Neural cell (in vitro differentiated cells): ENCODE data around the gene AMFR. TPM values are rescaled to one million over a fixed set of nuclear protein-coding genes. Genes with fewer than 3 reads are reported as not detected.

ENCODE experiments used
- H2AFZ ChIP-seq: fragments of 200-600, 300-800 bp; sonication (generic), shearing (Covaris generic); 2 replicates; pipeline ENCODE4 v1.6.0; 2014; ENCODE audit warnings: low read depth, mild to moderate bottlenecking, antibody characterized with exemption, low read length, moderate library complexity
- H3F3A ChIP-seq: fragments of 200-600 bp; shearing (Covaris generic); 2 replicates; pipeline ENCODE4 v1.6.1; 2016; ENCODE audit warnings: mild to moderate bottlenecking, moderate library complexity, mixed read lengths, antibody characterized with exemption, low read length; ENCODE audit not compliant: insufficient read depth, poor library complexity, severe bottlenecking
- H3K27ac ChIP-seq: fragments of 200-600, 300-800 bp; sonication (generic), shearing (Covaris generic); 2 replicates; pipeline ENCODE4 v1.5.1; 2014; ENCODE audit warnings: mild to moderate bottlenecking, low read length, moderate library complexity
- H3K27me3 ChIP-seq: fragments of 300-800, 200-600 bp; sonication (generic), shearing (Covaris generic); 2 replicates; pipeline ENCODE4 v1.6.0; 2014; ENCODE audit warnings: mild to moderate bottlenecking, low read depth, low read length, moderate library complexity; ENCODE audit not compliant: insufficient read depth
- H3K36me3 ChIP-seq: fragments of 300-800, 200-600 bp; sonication (generic), shearing (Covaris generic); 2 replicates; pipeline ENCODE4 v1.5.1; 2014; ENCODE audit warnings: mild to moderate bottlenecking, antibody characterized with exemption, low read length, moderate library complexity; ENCODE audit not compliant: insufficient read depth
- H3K4me2 ChIP-seq: fragments of 300-800, 200-600 bp; sonication (generic), shearing (Covaris generic); 2 replicates; pipeline ENCODE4 v1.6.0; 2014; ENCODE audit warnings: mild to moderate bottlenecking, low read length
- H3K4me3 ChIP-seq: fragments of 300-800, 200-600 bp; sonication (generic), shearing (Covaris generic); 2 replicates; pipeline ENCODE4 v1.5.1; 2014; ENCODE audit warnings: mild to moderate bottlenecking, low read length, moderate library complexity
- H3K79me2 ChIP-seq: fragments of 200-600 bp; shearing (Covaris generic); replicated peaks from 2 replicates; pipeline ENCODE4 v1.6.0; 2014; ENCODE audit warnings: mild to moderate bottlenecking, low read length, moderate library complexity; ENCODE audit not compliant: insufficient read depth
- H3K9ac ChIP-seq: fragments of 300-800, 200-600 bp; sonication (generic), shearing (Covaris generic); 2 replicates; pipeline ENCODE4 v1.6.1; 2016; ENCODE audit warnings: mild to moderate bottlenecking, low read length, mixed read lengths
- H3K9me2 ChIP-seq: fragments of 200-600 bp; shearing (Covaris generic); 2 replicates; pipeline ENCODE4 v1.6.1; 2016; ENCODE audit warnings: mild to moderate bottlenecking, low read length, mixed read lengths; ENCODE audit not compliant: insufficient read depth
- H3K9me3 ChIP-seq: fragments of 200-600, 300-800 bp; sonication (generic), shearing (Covaris generic); 2 replicates; pipeline ENCODE4 v1.6.1; 2016; ENCODE audit warnings: mild to moderate bottlenecking, mixed run types, low read length, moderate library complexity, mixed read lengths
- H4K20me1 ChIP-seq: fragments of 200-600 bp; shearing (Covaris generic); 2 replicates; pipeline ENCODE4 v1.6.1; 2016; ENCODE audit warnings: mild to moderate bottlenecking, mixed run types; ENCODE audit not compliant: insufficient read depth
- EP300 ChIP-seq: fragments of 450-650 bp; conservative IDR thresholded peaks from 2 replicates; pipeline ENCODE4 v1.6.1; 2014; ENCODE audit warnings: antibody characterized with exemption, mild to moderate bottlenecking, moderate library complexity; ENCODE audit not compliant: poor library complexity, severe bottlenecking
- EZH2 ChIP-seq: fragments of 200-600, 300-800 bp; shearing (Covaris generic), sonication (generic); IDR thresholded peaks from 2 replicates; pipeline ENCODE4 v1.6.1; 2014; ENCODE audit warnings: antibody characterized with exemption, low read length, borderline replicate concordance, mild to moderate bottlenecking; ENCODE audit not compliant: insufficient read depth, poor library complexity, severe bottlenecking
- MXI1 ChIP-seq: fragments of 450-650 bp; conservative IDR thresholded peaks from 2 replicates; pipeline ENCODE4 v1.6.1; 2014; ENCODE audit warnings: antibody characterized with exemption, mild to moderate bottlenecking; ENCODE audit not compliant: poor library complexity, severe bottlenecking
- POLR2AphosphoS5 ChIP-seq: IDR thresholded peaks from 2 replicates; pipeline ENCODE4 v1.6.1; 2012
- RAD21 ChIP-seq: fragments of 450-650 bp; conservative IDR thresholded peaks from 2 replicates; pipeline ENCODE4 v1.6.1; 2014; ENCODE audit warnings: antibody characterized with exemption, mild to moderate bottlenecking, moderate library complexity
- SMC3 ChIP-seq: fragments of 450-650 bp; conservative IDR thresholded peaks from 2 replicates; pipeline ENCODE4 v1.6.1; 2014; ENCODE audit warnings: antibody characterized with exemption, mild to moderate bottlenecking, moderate library complexity; ENCODE audit not compliant: poor library complexity
- TAF1 ChIP-seq: IDR thresholded peaks from 2 replicates; pipeline ENCODE4 v1.6.1; 2012; ENCODE audit warnings: low read depth
- polyA plus RNA-seq: library from polyadenylated mRNA; depleted of rRNA; stranded (reverse); fragments of >200 nt; gene quantifications from 2 replicates; pipeline ENCODE4 v1.2.3, GENCODE V29; 2014
- TF ChIP-seq, protein P1 (sequence below): fragments of 450-650 bp; IDR thresholded peaks from 2 replicates; pipeline ENCODE4 v1.5.1; 2014; ENCODE audit warnings: antibody characterized with exemption, mild to moderate bottlenecking, moderate library complexity; ENCODE audit not compliant: poor library complexity, severe bottlenecking
- TF ChIP-seq, protein P2 (sequence below): IDR thresholded peaks from 2 replicates; pipeline ENCODE4 v1.6.1; 2012; ENCODE audit warnings: borderline replicate concordance

Gene AMFR
- polyA plus RNA-seq, 1 donor from 2014 or later = 101 TPM

DNA sequence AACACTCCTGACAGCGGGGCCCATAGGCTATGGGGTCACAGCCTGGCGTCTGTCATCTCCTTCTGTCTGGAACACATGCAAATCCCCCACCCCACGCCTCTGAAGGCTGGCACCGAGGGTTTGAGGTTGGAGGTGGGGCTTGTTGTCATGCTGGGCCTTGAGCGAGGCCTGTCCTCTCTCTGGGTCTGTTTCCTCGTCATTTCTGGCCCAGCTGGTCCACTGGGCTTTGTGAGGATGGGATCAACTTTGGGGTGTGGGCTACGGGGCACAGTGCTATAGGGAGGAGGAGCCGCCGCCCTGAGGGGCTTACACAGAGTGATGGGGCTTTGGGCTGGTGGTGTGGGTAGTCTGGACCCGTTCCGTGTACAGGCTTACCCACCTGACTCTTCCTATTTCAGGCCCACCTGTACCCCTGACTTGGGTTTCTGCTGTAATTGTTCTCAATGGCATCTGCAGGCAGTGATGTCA is 87.5 kb downstream of the AMFR start:
- Histone ChIP-seq H3K9me3 (no peaks in the 10 kb centered on the region), H3K36me3 (peaks cover 4% of the 10 kb centered on the region), H3F3A (no peaks in the 10 kb centered on the region), H3K9me2 (no peaks in the 10 kb centered on the region), H3K9ac (no peak overlapping the region), H2AFZ (no peak overlapping the region), H4K20me1 (no peaks in the 10 kb centered on the region), H3K4me3 (no peak overlapping the region), H3K27ac (no peak overlapping the region), H3K4me2 (no peak overlapping the region), H3K27me3 (no peaks in the 10 kb centered on the region), H3K79me2 (no peaks in the 10 kb centered on the region)
- no peak for TF ChIP-seq SMC3
- TF ChIP-seq MXI1 = no peak
- no peak for TF ChIP-seq POLR2AphosphoS5
- TF ChIP-seq EZH2 = no peak
- TF ChIP-seq, protein P1, sequence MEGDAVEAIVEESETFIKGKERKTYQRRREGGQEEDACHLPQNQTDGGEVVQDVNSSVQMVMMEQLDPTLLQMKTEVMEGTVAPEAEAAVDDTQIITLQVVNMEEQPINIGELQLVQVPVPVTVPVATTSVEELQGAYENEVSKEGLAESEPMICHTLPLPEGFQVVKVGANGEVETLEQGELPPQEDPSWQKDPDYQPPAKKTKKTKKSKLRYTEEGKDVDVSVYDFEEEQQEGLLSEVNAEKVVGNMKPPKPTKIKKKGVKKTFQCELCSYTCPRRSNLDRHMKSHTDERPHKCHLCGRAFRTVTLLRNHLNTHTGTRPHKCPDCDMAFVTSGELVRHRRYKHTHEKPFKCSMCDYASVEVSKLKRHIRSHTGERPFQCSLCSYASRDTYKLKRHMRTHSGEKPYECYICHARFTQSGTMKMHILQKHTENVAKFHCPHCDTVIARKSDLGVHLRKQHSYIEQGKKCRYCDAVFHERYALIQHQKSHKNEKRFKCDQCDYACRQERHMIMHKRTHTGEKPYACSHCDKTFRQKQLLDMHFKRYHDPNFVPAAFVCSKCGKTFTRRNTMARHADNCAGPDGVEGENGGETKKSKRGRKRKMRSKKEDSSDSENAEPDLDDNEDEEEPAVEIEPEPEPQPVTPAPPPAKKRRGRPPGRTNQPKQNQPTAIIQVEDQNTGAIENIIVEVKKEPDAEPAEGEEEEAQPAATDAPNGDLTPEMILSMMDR = no peak
- TF ChIP-seq, protein P2, sequence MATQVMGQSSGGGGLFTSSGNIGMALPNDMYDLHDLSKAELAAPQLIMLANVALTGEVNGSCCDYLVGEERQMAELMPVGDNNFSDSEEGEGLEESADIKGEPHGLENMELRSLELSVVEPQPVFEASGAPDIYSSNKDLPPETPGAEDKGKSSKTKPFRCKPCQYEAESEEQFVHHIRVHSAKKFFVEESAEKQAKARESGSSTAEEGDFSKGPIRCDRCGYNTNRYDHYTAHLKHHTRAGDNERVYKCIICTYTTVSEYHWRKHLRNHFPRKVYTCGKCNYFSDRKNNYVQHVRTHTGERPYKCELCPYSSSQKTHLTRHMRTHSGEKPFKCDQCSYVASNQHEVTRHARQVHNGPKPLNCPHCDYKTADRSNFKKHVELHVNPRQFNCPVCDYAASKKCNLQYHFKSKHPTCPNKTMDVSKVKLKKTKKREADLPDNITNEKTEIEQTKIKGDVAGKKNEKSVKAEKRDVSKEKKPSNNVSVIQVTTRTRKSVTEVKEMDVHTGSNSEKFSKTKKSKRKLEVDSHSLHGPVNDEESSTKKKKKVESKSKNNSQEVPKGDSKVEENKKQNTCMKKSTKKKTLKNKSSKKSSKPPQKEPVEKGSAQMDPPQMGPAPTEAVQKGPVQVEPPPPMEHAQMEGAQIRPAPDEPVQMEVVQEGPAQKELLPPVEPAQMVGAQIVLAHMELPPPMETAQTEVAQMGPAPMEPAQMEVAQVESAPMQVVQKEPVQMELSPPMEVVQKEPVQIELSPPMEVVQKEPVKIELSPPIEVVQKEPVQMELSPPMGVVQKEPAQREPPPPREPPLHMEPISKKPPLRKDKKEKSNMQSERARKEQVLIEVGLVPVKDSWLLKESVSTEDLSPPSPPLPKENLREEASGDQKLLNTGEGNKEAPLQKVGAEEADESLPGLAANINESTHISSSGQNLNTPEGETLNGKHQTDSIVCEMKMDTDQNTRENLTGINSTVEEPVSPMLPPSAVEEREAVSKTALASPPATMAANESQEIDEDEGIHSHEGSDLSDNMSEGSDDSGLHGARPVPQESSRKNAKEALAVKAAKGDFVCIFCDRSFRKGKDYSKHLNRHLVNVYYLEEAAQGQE = no peak
- TF ChIP-seq TAF1 = no peak
- TF ChIP-seq RAD21 = no peak
- TF ChIP-seq EP300 = no peak

DNA sequence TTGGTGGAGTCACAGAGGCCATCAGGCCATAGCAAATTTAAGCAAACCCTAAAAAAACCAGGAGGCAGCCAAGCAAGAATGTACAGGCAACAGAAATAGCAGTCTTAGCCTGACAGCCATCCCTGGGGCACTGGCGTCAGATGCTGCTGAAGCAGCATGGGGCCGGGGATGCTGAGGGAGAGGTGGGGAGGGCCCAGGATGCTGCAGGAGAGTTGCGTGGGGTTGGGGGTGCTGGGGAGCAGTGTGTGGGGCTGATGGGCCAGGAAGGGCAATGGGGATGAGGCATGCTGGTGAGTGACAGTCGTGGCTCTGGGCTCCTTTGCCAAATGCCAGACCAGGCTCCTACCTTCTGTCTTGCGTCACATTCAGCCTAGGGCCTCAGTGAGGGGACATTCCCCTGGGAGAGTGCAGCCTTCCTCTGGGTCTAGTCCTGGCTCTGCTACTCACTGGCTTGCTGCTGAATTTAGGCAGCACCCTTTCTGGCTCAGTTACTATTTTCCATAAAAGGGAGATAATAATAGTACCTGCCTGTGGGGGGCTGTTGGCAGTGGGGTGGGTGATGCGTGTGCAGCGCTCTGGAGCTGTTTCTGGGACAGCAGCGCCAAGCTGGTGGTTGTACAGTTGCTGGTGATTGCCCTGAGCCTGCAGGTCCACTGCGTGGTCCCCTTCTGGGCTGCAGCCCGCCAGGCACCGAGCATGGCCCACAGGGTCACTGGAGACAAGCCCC is 88.1 kb downstream of the AMFR start:
- Histone ChIP-seq H3K36me3 (peaks cover 4% of the 10 kb centered on the region), H2AFZ (no peak overlapping the region), H3K4me3 (no peak overlapping the region), H3K4me2 (no peak overlapping the region), H3K9me2 (no peaks in the 10 kb centered on the region), H3K27me3 (no peaks in the 10 kb centered on the region), H4K20me1 (no peaks in the 10 kb centered on the region), H3K79me2 (no peaks in the 10 kb centered on the region), H3F3A (no peaks in the 10 kb centered on the region), H3K9me3 (no peaks in the 10 kb centered on the region), H3K9ac (no peak overlapping the region), H3K27ac (no peak overlapping the region)
- TF ChIP-seq RAD21 (no peak), MXI1 (no peak), SMC3 (no peak), EP300 (no peak), EZH2 (no peak), TAF1 (no peak), POLR2AphosphoS5 (no peak)
- TF ChIP-seq, protein P2 = no peak
- TF ChIP-seq, protein P1 = no peak
